PC-3 (cell line): ENCODE data around the gene PAFAH2.

ENCODE experiments used
- EZH2 ChIP-seq: fragments of 300-600 bp; sonication (generic); IDR thresholded peaks from one replicate; pipeline ENCODE4 v1.6.1; 2017; ENCODE audit warnings: antibody characterized with exemption, mild to moderate bottlenecking, low read length; ENCODE audit not compliant: unreplicated experiment
- TF ChIP-seq, protein P1 (sequence below): fragments of 300-600 bp; sonication (generic); conservative IDR thresholded peaks from 2 replicates; pipeline ENCODE4 v1.5.1; 2017; ENCODE audit warnings: antibody characterized with exemption, low read depth, mild to moderate bottlenecking, low read length

DNA sequence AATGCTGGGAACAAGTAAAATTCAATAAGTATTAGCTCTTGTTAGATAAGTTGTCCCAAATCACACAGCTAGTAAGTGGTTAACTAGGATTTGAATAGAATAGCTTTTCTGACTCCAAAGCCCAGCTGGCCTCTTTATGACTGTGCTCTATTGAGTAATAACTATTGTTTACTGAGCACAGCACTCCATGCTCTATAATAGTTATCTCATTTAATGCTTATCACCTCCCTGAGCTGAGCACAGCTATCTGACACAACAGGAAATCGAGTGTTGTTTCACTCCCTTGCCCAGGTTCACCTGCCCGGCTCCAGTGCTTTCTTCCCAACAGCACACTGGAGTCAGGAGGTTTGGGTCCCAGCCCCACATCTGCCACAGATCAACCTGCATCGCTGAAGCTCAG lies 52.9 kb downstream of the PAFAH2 start:
- TF ChIP-seq, protein P1, sequence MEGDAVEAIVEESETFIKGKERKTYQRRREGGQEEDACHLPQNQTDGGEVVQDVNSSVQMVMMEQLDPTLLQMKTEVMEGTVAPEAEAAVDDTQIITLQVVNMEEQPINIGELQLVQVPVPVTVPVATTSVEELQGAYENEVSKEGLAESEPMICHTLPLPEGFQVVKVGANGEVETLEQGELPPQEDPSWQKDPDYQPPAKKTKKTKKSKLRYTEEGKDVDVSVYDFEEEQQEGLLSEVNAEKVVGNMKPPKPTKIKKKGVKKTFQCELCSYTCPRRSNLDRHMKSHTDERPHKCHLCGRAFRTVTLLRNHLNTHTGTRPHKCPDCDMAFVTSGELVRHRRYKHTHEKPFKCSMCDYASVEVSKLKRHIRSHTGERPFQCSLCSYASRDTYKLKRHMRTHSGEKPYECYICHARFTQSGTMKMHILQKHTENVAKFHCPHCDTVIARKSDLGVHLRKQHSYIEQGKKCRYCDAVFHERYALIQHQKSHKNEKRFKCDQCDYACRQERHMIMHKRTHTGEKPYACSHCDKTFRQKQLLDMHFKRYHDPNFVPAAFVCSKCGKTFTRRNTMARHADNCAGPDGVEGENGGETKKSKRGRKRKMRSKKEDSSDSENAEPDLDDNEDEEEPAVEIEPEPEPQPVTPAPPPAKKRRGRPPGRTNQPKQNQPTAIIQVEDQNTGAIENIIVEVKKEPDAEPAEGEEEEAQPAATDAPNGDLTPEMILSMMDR = no peak
- TF ChIP-seq EZH2 = no peak
